Measurements from ENCODE around the gene EIF4EBP2. TPM values are rescaled to one million over a fixed set of nuclear protein-coding genes. Genes with fewer than 3 reads are reported as not detected.

The EIF4EBP2 gene
- total RNA-seq, 1 donor from 2014 or later, result 40.6 TPM

DNA sequence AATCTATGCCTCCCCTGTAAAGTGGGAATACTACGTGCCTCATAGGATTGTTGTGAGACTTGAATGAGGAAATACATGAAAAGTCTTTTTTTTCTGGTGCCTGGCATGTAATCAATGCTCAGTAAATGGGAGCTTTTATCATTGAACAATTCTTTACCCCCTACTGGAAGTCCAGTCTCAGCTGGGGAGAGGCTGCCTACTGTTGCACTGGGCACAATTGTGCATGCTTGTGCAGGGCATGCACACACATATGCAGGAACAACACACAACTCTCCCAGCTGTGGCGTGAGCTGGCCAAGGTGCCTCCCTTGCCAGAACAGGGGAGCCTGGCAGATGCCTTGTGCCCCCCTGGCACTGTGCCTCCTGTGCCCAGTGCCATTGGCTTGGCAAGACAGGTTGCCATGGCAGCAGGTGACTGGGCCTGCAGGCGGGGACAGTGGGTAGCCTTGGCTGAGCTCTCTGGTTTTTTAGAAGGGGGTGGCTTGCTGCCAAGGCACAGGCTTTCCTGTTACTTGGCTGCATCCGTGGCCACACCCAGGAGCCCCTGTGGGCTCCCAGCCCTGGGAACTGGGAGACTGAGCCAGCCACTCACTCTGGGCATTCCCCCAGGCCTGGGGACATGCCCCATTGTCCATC is 58.5 kb downstream of the EIF4EBP2 start:
- no peak for DNase-seq
- CTCF ChIA-PET, result interaction anchor here (1.4 to 3.3 kb wide), 8 partner anchors 14 to 302 kb away, joined by 3 to 87 read pairs (median 10); no protein-coding TSS in a partner anchor

DNA sequence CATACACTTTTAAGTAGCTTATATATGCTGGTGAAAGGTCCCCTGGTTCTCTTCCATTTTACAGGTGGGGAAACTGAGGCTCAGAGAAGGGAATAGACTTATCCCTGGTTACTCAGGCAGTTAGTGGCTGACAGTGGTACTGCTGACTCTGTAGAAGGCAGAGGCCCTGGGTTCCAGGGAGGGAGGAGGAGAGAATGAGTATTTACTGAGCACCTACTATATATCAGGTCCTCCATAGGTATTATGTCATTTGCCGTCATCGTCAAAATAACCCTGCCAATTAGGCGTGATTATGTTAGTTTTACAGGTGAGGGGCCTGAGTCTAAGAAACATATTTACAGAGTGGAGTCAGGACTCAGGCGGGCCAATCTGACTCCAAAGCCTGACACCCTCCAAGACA is 61.3 kb downstream of the EIF4EBP2 start:
- ChIA-PET POLR2A (interaction anchor here (0.6 kb wide), 1 partner anchor 60 kb away, joined by 3 read pairs; no protein-coding TSS in a partner anchor), CTCF (no interaction called here)
- Mint-ChIP-seq H3K36me3 (ENCODE audit: low read depth) (no peaks in the 10 kb centered on the region), H3K27me3 (peaks cover 9% of the 10 kb centered on the region), H3K4me1 (peaks cover 3% of the 10 kb centered on the region), H3K9me3 (no peaks in the 10 kb centered on the region), H3K27ac (no peak overlapping the region), H3K4me3 (no peak overlapping the region)
- TF ChIP-seq, protein P1, sequence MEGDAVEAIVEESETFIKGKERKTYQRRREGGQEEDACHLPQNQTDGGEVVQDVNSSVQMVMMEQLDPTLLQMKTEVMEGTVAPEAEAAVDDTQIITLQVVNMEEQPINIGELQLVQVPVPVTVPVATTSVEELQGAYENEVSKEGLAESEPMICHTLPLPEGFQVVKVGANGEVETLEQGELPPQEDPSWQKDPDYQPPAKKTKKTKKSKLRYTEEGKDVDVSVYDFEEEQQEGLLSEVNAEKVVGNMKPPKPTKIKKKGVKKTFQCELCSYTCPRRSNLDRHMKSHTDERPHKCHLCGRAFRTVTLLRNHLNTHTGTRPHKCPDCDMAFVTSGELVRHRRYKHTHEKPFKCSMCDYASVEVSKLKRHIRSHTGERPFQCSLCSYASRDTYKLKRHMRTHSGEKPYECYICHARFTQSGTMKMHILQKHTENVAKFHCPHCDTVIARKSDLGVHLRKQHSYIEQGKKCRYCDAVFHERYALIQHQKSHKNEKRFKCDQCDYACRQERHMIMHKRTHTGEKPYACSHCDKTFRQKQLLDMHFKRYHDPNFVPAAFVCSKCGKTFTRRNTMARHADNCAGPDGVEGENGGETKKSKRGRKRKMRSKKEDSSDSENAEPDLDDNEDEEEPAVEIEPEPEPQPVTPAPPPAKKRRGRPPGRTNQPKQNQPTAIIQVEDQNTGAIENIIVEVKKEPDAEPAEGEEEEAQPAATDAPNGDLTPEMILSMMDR (IDR thresholded peaks at IDR 0.05), result no peak
- intact Hi-C loops (cut with micrococcal nuclease), result no loop called here
- no peak for DNase-seq
- ATAC-seq (ENCODE audit: low read depth), result no peak

More for the DNA sequence above, 58.5 kb downstream of the EIF4EBP2 start:
- POLR2A ChIA-PET, result interaction anchor here (0.6 kb wide), 1 partner anchor 1954 kb away, joined by 3 read pairs; no protein-coding TSS in a partner anchor
- Mint-ChIP-seq H3K9me3 (no peaks in the 10 kb centered on the region), H3K27me3 (peaks cover 23% of the 10 kb centered on the region), H3K36me3 (ENCODE audit: low read depth) (no peaks in the 10 kb centered on the region), H3K4me3 (no peak overlapping the region), H3K27ac (no peak overlapping the region), H3K4me1 (peaks cover 13% of the 10 kb centered on the region)
- intact Hi-C loops (cut with micrococcal nuclease), result no loop called here
- TF ChIP-seq, protein P1 (IDR thresholded peaks at IDR 0.05), result no peak
- ATAC-seq (ENCODE audit: low read depth), result no peak

- H3K4me1 Mint-ChIP-seq, result peaks cover 3% of the 10 kb centered on the region
- POLR2A ChIA-PET, result interaction anchor here (0.6 kb wide), 1 partner anchor 61 kb away, joined by 3 read pairs; no protein-coding TSS in a partner anchor
Measured at GRCh38 chr10:70465832-70466231, 61.9 kb downstream of the EIF4EBP2 start.

GRCh38 chr10:70466951-70467350 is 63.0 kb downstream of the EIF4EBP2 start:
- no peak overlapping the region for H3K4me3 Mint-ChIP-seq
- H3K4me1 Mint-ChIP-seq, result no peaks in the 10 kb centered on the region
- H3K9me3 Mint-ChIP-seq, result no peaks in the 10 kb centered on the region
- DNase-seq (no peak), ATAC-seq (ENCODE audit: low read depth) (no peak)
- no peak overlapping the region for H3K27ac Mint-ChIP-seq
- ChIA-PET POLR2A (no interaction called here), CTCF (no interaction called here)
- TF ChIP-seq, protein P1 (IDR thresholded peaks at IDR 0.05), result no peak
- H3K36me3 Mint-ChIP-seq (ENCODE audit: low read depth), result no peaks in the 10 kb centered on the region
- peaks cover 3% of the 10 kb centered on the region for H3K27me3 Mint-ChIP-seq
- intact Hi-C loops (cut with micrococcal nuclease), result no loop called here

More at GRCh38 chr10:70465832-70466231, 61.9 kb downstream of the EIF4EBP2 start:
- TF ChIP-seq, protein P1 (IDR thresholded peaks at IDR 0.05), result no peak
- Mint-ChIP-seq H3K27ac (no peak overlapping the region), H3K4me3 (no peak overlapping the region), H3K9me3 (no peaks in the 10 kb centered on the region), H3K27me3 (peaks cover 6% of the 10 kb centered on the region), H3K36me3 (ENCODE audit: low read depth) (no peaks in the 10 kb centered on the region)
- no peak for ATAC-seq (ENCODE audit: low read depth)
- intact Hi-C loops (cut with micrococcal nuclease), result no loop called here
- no peak for DNase-seq
- CTCF ChIA-PET, result no interaction called here

DNA sequence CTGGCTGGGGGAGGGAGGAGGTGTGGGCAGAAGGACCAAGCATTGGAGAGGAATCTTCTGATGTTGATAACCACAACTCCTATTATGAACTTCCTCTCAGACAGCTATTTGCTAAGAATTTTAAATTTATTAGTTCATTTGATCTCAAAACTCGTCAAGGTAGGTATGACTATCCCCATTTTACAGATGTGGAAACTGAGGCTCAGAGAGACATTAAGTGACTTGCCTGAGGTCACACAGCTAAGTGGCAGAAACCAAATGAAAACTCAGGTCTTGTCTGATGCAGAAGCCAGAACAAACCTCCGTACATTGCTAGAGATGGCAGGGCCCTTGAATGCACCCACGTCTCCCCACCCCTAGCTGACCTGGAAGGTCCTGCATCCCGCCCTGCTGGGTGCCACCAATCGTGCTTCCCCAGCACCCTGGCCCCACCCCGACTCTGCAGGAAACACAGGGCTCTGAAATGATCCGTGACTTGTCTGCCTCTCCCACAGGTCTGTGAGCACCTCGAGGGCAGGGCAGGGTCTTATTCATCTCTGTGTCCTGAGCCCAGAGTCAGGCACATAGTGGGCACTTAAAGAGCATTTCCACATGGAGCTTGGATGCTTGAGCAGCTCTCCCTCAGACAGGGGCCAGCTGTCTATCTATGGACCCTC is 69.0 kb downstream of the EIF4EBP2 start:
- no peaks in the 10 kb centered on the region for H3K9me3 Mint-ChIP-seq
- no peak overlapping the region for H3K4me3 Mint-ChIP-seq
- peaks cover 10% of the 10 kb centered on the region for H3K4me1 Mint-ChIP-seq
- DNase-seq, result no peak
- intact Hi-C loops (cut with micrococcal nuclease), result no loop called here
- H3K27ac Mint-ChIP-seq, result no peak overlapping the region
- no peaks in the 10 kb centered on the region for H3K36me3 Mint-ChIP-seq (ENCODE audit: low read depth)
- POLR2A ChIA-PET, result no interaction called here
- ATAC-seq (ENCODE audit: low read depth), result no peak
- CTCF ChIA-PET, result interaction anchor here (1.0 kb wide), 1 partner anchor 12 kb away, joined by 3 read pairs; no protein-coding TSS in a partner anchor
- TF ChIP-seq, protein P1 (IDR thresholded peaks at IDR 0.05), result no peak
- no peaks in the 10 kb centered on the region for H3K27me3 Mint-ChIP-seq

Data from activated B cell treated with CpG ODN at 0.5 μM for 24 hours (primary cell).